ELR (cell line): ENCODE results near the gene GFPT2.

ENCODE experiments used
- DNase-seq: peaks from one replicate; pipeline ENCODE4 v3.0.0-alpha.2; 2015; ENCODE audit warnings: low read depth

The GFPT2 gene

GRCh38 chr5:180378438-180379344 lies 25.6 kb upstream of the GFPT2 start:
- DNase-seq, result no peak

GRCh38 chr5:180377556-180378197 lies 24.5 kb upstream of the GFPT2 start:
- DNase-seq, result no peak

- DNase-seq, result no peak
These were observed 23.4 kb upstream of the GFPT2 start for GRCh38 chr5:180376511-180376910.

GRCh38 chr5:180375955-180376354 lies 22.8 kb upstream of the GFPT2 start:
- no peak for DNase-seq

- DNase-seq, result no peak
These were observed 22.2 kb upstream of the GFPT2 start for GRCh38 chr5:180375291-180375690.

- no peak for DNase-seq
These were observed 20.7 kb upstream of the GFPT2 start for GRCh38 chr5:180373870-180374269.

GRCh38 chr5:180373454-180373853 lies 20.3 kb upstream of the GFPT2 start:
- no peak for DNase-seq

GRCh38 chr5:180371949-180372348 lies 18.8 kb upstream of the GFPT2 start:
- no peak for DNase-seq

- no peak for DNase-seq
These were observed 17.9 kb upstream of the GFPT2 start for GRCh38 chr5:180370861-180371641.

GRCh38 chr5:180367991-180368390 lies 14.9 kb upstream of the GFPT2 start:
- DNase-seq, result no peak

GRCh38 chr5:180367300-180367699 lies 14.2 kb upstream of the GFPT2 start:
- DNase-seq, result no peak

- DNase-seq, result no peak
These were observed 13.2 kb upstream of the GFPT2 start for GRCh38 chr5:180366326-180366725.

- no peak for DNase-seq
These were observed 12.7 kb upstream of the GFPT2 start for GRCh38 chr5:180365829-180366228.

- DNase-seq, result no peak
These were observed 11.2 kb upstream of the GFPT2 start for GRCh38 chr5:180364306-180364856.

- no peak for DNase-seq
These were observed 7.2 kb upstream of the GFPT2 start for GRCh38 chr5:180360078-180360957.

GRCh38 chr5:180358694-180359093 lies 5.6 kb upstream of the GFPT2 start:
- DNase-seq, result no peak

- no peak for DNase-seq
These were observed 5.0 kb upstream of the GFPT2 start for GRCh38 chr5:180358179-180358578.

- no peak for DNase-seq
These were observed 1.8 kb upstream of the GFPT2 start for GRCh38 chr5:180354966-180355365.

- no peak for DNase-seq
These were observed 880 bp upstream of the GFPT2 start for GRCh38 chr5:180353980-180354452.

GRCh38 chr5:180352116-180353047 lies 754 bp downstream of the GFPT2 start:
- DNase-seq, result no peak
